Measurements from ENCODE around the gene KBTBD4.
"Not testable (repeated sequence)": the region's sequence is repeated elsewhere in the genome, so short reads cannot be mapped to it uniquely, and the experiment has no call there.

The KBTBD4 gene

GRCh38 chr11:47529951-47530350 is 48.8 kb downstream of the KBTBD4 start:
- no peak overlapping the region for H3K4me3 ChIP-seq (ENCODE audit: low read depth, low read length)
- DNase-seq (ENCODE audit: low read depth): no peak
- no peak for TF ChIP-seq CTCF (IDR thresholded peaks at IDR 0.05; ENCODE audit: control insufficient read depth, extremely low read depth, insufficient read depth)

- DNase-seq (ENCODE audit: low read depth): no peak
- H3K4me3 ChIP-seq (ENCODE audit: low read depth, low read length): no peak overlapping the region
- no peak for TF ChIP-seq CTCF (IDR thresholded peaks at IDR 0.05; ENCODE audit: control insufficient read depth, extremely low read depth, insufficient read depth)
Measured at GRCh38 chr11:47527186-47527585, 51.6 kb downstream of the KBTBD4 start.

- not testable (repeated sequence) for H3K4me3 ChIP-seq (ENCODE audit: low read depth, low read length); DNase-seq (ENCODE audit: low read depth)
Measured at GRCh38 chr11:47526032-47526431, 52.7 kb downstream of the KBTBD4 start.

- DNase-seq (ENCODE audit: low read depth): no peak
- H3K4me3 ChIP-seq (ENCODE audit: low read depth, low read length): no peak overlapping the region
- TF ChIP-seq CTCF (IDR thresholded peaks at IDR 0.05; ENCODE audit: control insufficient read depth, extremely low read depth, insufficient read depth): no peak
Measured at GRCh38 chr11:47524291-47524874, 54.4 kb downstream of the KBTBD4 start.

- H3K4me3 ChIP-seq (ENCODE audit: low read depth, low read length): no peak overlapping the region
- no peak for TF ChIP-seq CTCF (IDR thresholded peaks at IDR 0.05; ENCODE audit: control insufficient read depth, extremely low read depth, insufficient read depth)
- no peak for DNase-seq (ENCODE audit: low read depth)
Measured at GRCh38 chr11:47523490-47524225, 55.1 kb downstream of the KBTBD4 start.
